Fibroblast of lung (primary cell): ENCODE measurements around the gene CDK13. TPM values are rescaled to one million over a fixed set of nuclear protein-coding genes. Genes with fewer than 3 reads are reported as not detected.

Experiments
- DNase-seq, 2 donors: peaks; one replicate each; pipeline versions ENCODE4 v3.0.0 to v3.0.0-alpha.2; 2010; ENCODE audit warnings: low read depth in 2 of 2
- H2AFZ ChIP-seq: 2 replicates; pipeline ENCODE4 v1.5.1; 2012; ENCODE audit warnings: low read length, control low read depth, inconsistent platforms
- H3K27ac ChIP-seq: 2 replicates; pipeline ENCODE4 v1.5.1; 2011; ENCODE audit warnings: low read length, control low read depth; ENCODE audit not compliant: insufficient read depth
- H3K27me3 ChIP-seq: 2 replicates; pipeline ENCODE4 v1.5.1; 2011; ENCODE audit warnings: mild to moderate bottlenecking, low read length; ENCODE audit not compliant: control insufficient read depth, insufficient read depth
- H3K36me3 ChIP-seq: 2 replicates; pipeline ENCODE4 v1.5.1; 2011; ENCODE audit warnings: low read length; ENCODE audit not compliant: control insufficient read depth, insufficient read depth
- H3K4me1 ChIP-seq: 2 replicates; pipeline ENCODE4 v1.5.1; 2011; ENCODE audit warnings: low read length; ENCODE audit not compliant: control insufficient read depth, insufficient read depth; ENCODE audit errors: extremely low read depth
- H3K4me2 ChIP-seq: 2 replicates; pipeline ENCODE4 v1.5.1; 2011; ENCODE audit warnings: low read length, control low read depth; ENCODE audit not compliant: insufficient read depth; ENCODE audit errors: extremely low read depth
- H3K4me3 ChIP-seq, 4 experiments: fragments of 200-600 bp in 1 of 4; sonication (generic) in 1 of 4; replicated peaks in 1 of 4; 2 replicates each; pipeline ENCODE4 v1.5.1; 2011 to 2016; ENCODE audit warnings: low read length in 4 of 4, low read depth in 3 of 4, mild to moderate bottlenecking in 3 of 4, control low read depth in 2 of 4, inconsistent platforms in 1 of 4, mixed read lengths in 1 of 4; ENCODE audit not compliant: insufficient read depth in 1 of 4; ENCODE audit errors: control extremely low read depth in 1 of 4
- H3K79me2 ChIP-seq: 2 replicates; pipeline ENCODE4 v1.5.1; 2012; ENCODE audit warnings: mild to moderate bottlenecking, low read length, inconsistent platforms; ENCODE audit not compliant: control insufficient read depth, insufficient read depth
- H3K9ac ChIP-seq: 2 replicates; pipeline ENCODE4 v1.5.1; 2011; ENCODE audit warnings: mild to moderate bottlenecking, low read length, control low read depth; ENCODE audit not compliant: insufficient read depth
- H3K9me3 ChIP-seq: 2 replicates; pipeline ENCODE4 v1.5.1; 2012; ENCODE audit warnings: low read depth, low read length; ENCODE audit not compliant: control insufficient read depth, insufficient read depth
- H4K20me1 ChIP-seq: 2 replicates; pipeline ENCODE4 v1.5.1; 2011; ENCODE audit warnings: low read length; ENCODE audit not compliant: control insufficient read depth, insufficient read depth; ENCODE audit errors: extremely low read depth
- EZH2 ChIP-seq: IDR thresholded peaks from 2 replicates; pipeline ENCODE4 v1.5.1; 2012; ENCODE audit warnings: low read length, control low read depth, mild to moderate bottlenecking; ENCODE audit errors: missing control alignments
- polyA plus RNA-seq, 2 donors: library from polyadenylated mRNA; depleted of rRNA in 1 of 2; stranded (reverse) in 1 of 2; unstranded in 1 of 2; fragments of >200 nt; gene quantifications; 2 replicates each; pipeline ENCODE4 v1.2.1, GENCODE V29; 2011 to 2012; ENCODE audit warnings: missing spikeins in 1 of 2
- total RNA-seq: library from RNA; depleted of rRNA; stranded (reverse); fragments of >200 nt; gene quantifications from 2 replicates; pipeline ENCODE4 v1.2.1, GENCODE V29; 2014
- TF ChIP-seq, protein P1 (sequence below), 2 donors: IDR thresholded peaks in 1 of 2; conservative IDR thresholded peaks in 1 of 2; 1 replicate in 1 of 2; 2 replicates in 1 of 2; pipeline ENCODE4 v1.5.1; 2011 to 2012; ENCODE audit warnings: low read length in 2 of 2, control low read depth in 1 of 2, inconsistent platforms in 1 of 2, low read depth in 1 of 2, mild to moderate bottlenecking in 1 of 2

The CDK13 gene
- total and polyA plus RNA-seq, 2 donors (not counting 1 experiment from before 2014, with no cell fraction given) = 35.3 to 76.8 TPM

DNA sequence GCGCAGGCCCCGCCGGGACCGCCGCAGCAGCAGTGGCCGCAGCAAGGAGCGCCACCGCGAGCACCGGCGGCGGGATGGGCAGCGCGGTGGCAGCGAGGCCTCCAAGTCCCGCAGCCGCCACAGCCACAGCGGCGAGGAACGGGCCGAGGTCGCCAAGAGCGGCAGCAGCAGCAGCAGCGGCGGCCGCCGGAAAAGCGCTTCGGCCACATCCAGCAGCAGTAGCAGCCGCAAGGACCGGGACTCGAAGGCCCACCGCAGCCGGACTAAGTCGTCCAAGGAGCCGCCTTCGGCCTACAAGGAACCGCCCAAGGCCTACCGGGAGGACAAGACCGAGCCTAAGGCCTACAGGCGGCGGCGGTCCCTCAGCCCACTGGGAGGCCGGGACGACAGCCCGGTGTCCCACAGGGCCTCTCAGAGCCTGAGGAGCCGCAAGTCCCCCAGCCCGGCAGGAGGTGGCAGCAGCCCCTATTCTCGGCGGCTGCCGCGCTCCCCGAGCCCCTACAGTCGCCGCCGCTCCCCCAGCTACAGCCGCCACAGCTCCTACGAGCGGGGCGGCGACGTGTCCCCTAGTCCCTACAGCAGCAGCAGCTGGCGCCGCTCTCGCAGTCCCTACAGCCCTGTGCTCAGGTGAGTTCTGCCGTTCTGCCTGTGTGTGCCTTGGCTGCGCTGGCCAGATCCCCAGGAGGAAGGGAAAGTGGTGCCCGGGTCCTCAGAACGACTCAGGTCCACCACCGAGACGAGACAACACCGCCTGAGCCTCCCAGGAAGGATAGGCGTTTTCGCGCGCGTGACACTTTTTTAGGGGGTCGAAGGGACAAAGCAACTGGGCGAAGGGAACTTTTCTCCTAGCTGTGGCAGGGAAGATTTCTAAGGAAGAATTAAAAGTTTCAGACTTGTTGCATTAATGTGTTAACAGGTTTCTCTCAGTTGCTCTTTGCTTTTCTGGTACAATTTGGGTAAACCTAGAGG lies 1.5 kb downstream of the CDK13 start:
- peak overlapping the region; percentile 97 for H3K27ac ChIP-seq
- peak overlapping the region; percentile 92 for H3K4me2 ChIP-seq
- H3K9ac ChIP-seq = peak overlapping the region; percentile 96
- peak; percentile 62 to 64 for DNase-seq
- H3K4me1 ChIP-seq = peaks cover 5% of the 10 kb centered on the region
- peaks cover 62% of the 10 kb centered on the region for H3K79me2 ChIP-seq
- peaks cover 8% of the 10 kb centered on the region for H4K20me1 ChIP-seq
- peak overlapping the region; percentile 56 to 97 (median 90) for H3K4me3 ChIP-seq
- no peaks in the 10 kb centered on the region for H3K9me3 ChIP-seq
- no peak overlapping the region for H2AFZ ChIP-seq
- no peaks in the 10 kb centered on the region for H3K27me3 ChIP-seq
- H3K36me3 ChIP-seq = no peaks in the 10 kb centered on the region
- TF ChIP-seq, protein P1, sequence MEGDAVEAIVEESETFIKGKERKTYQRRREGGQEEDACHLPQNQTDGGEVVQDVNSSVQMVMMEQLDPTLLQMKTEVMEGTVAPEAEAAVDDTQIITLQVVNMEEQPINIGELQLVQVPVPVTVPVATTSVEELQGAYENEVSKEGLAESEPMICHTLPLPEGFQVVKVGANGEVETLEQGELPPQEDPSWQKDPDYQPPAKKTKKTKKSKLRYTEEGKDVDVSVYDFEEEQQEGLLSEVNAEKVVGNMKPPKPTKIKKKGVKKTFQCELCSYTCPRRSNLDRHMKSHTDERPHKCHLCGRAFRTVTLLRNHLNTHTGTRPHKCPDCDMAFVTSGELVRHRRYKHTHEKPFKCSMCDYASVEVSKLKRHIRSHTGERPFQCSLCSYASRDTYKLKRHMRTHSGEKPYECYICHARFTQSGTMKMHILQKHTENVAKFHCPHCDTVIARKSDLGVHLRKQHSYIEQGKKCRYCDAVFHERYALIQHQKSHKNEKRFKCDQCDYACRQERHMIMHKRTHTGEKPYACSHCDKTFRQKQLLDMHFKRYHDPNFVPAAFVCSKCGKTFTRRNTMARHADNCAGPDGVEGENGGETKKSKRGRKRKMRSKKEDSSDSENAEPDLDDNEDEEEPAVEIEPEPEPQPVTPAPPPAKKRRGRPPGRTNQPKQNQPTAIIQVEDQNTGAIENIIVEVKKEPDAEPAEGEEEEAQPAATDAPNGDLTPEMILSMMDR (conservative IDR thresholded peaks at IDR 0.05 in 1 of 2, IDR thresholded peaks at IDR 0.05 in 1 of 2; ENCODE audit: low read depth in 1 of 2, low read length in 2 of 2) = peak in 1 of 2 donors; percentile 39
- TF ChIP-seq EZH2 = no peak

- peak overlapping the region; percentile 92 for H3K4me2 ChIP-seq
- DNase-seq = peak; percentile 26 to 70
- peaks cover 5% of the 10 kb centered on the region for H3K4me1 ChIP-seq
- peak overlapping the region; percentile 96 for H3K9ac ChIP-seq
- H3K36me3 ChIP-seq = no peaks in the 10 kb centered on the region
- peaks cover 71% of the 10 kb centered on the region for H3K79me2 ChIP-seq
- no peak for TF ChIP-seq EZH2
- TF ChIP-seq, protein P1 (conservative IDR thresholded peaks at IDR 0.05 in 1 of 2, IDR thresholded peaks at IDR 0.05 in 1 of 2; ENCODE audit: low read depth in 1 of 2, low read length in 2 of 2) = no peak
- H3K27me3 ChIP-seq = no peaks in the 10 kb centered on the region
- no peak overlapping the region for H2AFZ ChIP-seq
- H3K27ac ChIP-seq = peak overlapping the region; percentile 97
- peak overlapping the region; percentile 56 to 97 (median 90) for H3K4me3 ChIP-seq
- H4K20me1 ChIP-seq = peaks cover 11% of the 10 kb centered on the region
- H3K9me3 ChIP-seq = no peaks in the 10 kb centered on the region
Observed at GRCh38 chr7:39952374-39952773, 2.3 kb downstream of the CDK13 start.

DNA sequence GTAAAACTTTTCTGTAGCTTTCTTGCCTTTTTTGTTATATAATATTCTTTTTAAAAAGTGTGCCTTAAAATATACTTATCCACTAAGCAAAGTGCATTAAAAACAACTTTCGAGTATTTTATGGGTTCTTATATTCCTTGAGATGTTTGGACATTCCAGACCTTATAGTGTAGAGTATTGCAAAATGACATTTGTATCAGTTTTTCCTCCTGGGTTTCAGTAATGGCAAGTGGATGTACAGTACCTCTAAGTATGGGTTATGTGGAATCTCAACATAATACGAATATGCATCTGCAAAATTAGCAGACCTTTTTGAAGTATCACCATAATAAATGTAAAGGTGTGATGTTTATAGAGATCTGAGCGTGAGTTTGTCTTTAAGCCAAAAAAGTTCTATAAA lies 2.7 kb downstream of the CDK13 start:
- peaks cover 75% of the 10 kb centered on the region for H3K79me2 ChIP-seq
- no peak overlapping the region for H3K9ac ChIP-seq
- peaks cover 5% of the 10 kb centered on the region for H3K4me1 ChIP-seq
- TF ChIP-seq, protein P1 (conservative IDR thresholded peaks at IDR 0.05 in 1 of 2, IDR thresholded peaks at IDR 0.05 in 1 of 2; ENCODE audit: low read depth in 1 of 2, low read length in 2 of 2) = no peak
- TF ChIP-seq EZH2 = no peak
- peak; percentile 10 to 36 for DNase-seq
- H3K4me2 ChIP-seq = peak overlapping the region; percentile 92
- H2AFZ ChIP-seq = no peak overlapping the region
- no peaks in the 10 kb centered on the region for H3K27me3 ChIP-seq
- H3K9me3 ChIP-seq = no peaks in the 10 kb centered on the region
- peak overlapping the region; percentile 97 for H3K27ac ChIP-seq
- H3K4me3 ChIP-seq = peak overlapping the region; percentile 56 to 97 (median 90)
- peaks cover 11% of the 10 kb centered on the region for H4K20me1 ChIP-seq
- no peaks in the 10 kb centered on the region for H3K36me3 ChIP-seq
